Umbilical cord (tissue), 2 donors: ENCODE data around the gene GALNT2. TPM values are rescaled to one million over a fixed set of nuclear protein-coding genes. Genes with fewer than 3 reads are reported as not detected.

Experiments used
- DNase-seq: peaks from one replicate; pipeline ENCODE4 v3.0.0-alpha.2; 2015; ENCODE audit warnings: low spot score
- total RNA-seq: library from RNA; depleted of rRNA; stranded (reverse); fragments of >200 nt; gene quantifications from one replicate; pipeline ENCODE4 v1.2.3, GENCODE V29; 2014; ENCODE audit warnings: low replicate concordance; ENCODE audit not compliant: insufficient read depth

The GALNT2 gene
- total RNA-seq, 1 donor from 2014 or later, result 66.0 TPM

DNA sequence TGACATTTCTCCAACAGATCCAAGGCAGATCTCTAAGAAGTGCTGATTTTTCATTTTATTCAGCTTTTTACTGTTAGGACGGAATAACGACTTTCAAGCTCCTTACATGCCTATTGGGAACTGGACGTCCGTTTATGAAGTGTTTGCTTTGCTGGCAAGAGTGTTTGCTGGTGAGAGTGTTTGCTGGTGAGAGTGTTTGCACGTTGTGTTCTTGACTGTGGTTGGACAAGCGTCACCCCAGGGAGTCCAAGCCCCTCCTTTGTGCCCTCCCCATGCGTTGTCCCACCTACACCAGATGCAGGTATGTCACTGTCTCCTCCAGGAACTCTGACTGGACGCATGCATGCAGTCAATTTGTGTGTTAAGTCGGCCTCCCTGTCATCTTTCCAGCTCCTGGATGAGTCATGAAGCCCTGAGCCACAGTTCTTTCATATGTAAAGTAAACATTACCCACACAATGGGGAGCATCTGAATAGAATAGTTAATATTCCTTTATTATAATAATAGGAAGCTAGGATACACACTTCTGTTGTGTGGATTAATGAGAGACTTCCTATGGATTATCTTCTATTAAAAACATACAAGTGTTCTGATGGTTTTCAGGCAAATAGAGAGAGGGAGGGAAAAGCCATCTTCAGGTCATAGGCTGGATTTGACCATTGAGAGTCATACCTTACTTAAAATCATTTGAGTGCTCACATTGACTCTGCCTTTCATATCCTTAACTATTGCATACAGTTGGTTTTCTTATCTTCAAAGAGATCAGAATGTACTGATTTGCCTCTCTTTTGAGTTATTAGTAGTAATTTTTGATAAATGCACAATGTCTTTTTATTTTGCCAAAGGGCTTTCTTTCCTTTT, 119.2 kb downstream of the GALNT2 start:
- peak; percentile 74 for DNase-seq

DNA sequence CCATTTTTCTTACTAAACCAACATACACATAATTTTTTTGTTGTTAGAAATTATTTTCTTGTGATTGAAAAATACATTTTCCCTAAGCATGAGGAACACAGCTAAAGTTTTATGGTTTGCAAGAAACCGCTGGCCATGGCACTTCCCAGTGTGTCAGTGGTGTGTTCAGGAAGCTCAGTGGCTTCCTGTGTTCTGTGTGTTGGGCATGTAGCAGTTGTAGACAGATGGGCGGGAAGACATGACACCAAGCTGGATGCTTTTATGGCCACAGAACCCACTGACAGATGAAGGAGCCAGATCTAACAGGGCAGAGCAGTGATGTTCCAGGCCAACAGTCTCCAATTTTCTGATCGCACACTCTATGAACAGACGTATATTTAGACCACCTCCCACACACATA, 119.8 kb downstream of the GALNT2 start:
- DNase-seq, result no peak

DNA sequence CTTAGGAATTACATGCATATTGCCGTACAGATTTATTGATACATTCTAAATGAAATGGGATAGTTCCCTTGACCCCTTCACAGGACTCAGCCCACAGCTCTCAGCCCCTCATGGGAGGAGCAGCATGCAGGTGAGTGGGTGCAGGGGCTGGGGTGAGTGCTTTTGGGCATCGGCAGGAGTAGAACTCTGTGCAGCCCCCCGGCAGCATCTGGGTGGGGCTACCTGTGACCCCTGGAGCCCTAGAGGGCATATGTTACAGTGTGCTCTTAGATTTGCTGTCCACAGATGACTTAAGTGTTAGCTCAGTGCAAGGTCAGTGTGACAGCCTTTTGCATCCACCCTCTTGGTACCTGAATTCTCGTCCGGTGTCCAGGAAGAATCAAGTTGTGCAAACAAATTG, 120.3 kb downstream of the GALNT2 start:
- no peak for DNase-seq

DNA sequence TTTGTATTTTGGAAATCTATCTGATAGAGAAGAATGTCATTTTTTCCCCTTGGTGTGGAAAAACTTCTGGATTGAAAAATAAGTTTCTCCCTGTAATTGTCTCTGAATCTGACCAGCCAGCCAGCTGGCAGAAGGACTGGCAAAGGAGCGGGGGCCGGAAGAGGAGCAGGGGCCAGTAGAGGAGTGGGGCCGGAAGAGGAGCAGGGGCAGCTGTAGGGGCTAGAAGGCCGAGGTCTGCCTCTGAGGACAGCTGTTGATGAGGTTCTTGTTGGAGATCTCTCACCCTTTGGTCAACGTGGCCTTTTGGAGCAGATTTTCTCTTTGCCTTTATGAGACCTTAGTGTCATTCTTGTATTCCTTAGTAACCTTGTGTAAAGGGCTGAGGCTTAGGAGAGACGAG, 121.8 kb downstream of the GALNT2 start:
- DNase-seq, result no peak

DNA sequence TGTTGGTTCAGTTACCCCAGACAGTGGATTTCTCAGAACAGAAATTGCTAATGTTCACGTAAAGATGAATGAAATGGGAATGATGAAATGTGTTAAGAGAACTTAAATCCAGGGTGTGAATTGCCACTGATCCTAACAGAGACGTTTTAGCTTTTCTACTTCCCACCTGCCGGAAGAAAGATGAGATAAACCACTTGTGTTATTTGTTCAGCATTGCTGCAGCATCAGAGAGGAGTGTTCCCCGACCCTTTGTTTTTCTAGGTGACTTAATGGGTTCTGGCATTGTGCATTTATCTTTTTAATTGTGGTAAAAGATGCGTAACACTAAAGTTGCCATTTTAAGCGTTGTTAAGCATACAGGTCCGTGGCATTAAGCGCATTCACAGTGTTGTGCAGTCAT, 122.3 kb downstream of the GALNT2 start:
- no peak for DNase-seq

DNA sequence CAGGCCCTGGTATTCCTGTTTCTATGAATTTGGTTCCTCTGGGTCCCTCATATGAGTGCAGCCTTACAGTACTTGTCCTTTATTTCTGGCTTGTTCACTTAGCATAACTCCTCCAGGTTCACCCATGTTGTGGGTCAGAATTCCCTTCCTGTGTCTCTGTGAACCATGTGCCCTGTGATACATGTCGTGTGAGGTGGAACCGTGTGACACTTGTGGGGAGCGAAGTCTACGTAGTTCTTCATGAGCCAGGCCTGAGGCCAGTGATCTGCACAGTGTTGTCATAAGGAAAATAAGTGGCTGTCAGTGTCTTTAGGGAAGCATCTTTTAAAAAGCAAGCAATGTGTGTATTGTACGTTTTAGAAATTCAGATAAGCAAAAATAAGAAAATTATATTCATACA, 122.8 kb downstream of the GALNT2 start:
- DNase-seq, result no peak

DNA sequence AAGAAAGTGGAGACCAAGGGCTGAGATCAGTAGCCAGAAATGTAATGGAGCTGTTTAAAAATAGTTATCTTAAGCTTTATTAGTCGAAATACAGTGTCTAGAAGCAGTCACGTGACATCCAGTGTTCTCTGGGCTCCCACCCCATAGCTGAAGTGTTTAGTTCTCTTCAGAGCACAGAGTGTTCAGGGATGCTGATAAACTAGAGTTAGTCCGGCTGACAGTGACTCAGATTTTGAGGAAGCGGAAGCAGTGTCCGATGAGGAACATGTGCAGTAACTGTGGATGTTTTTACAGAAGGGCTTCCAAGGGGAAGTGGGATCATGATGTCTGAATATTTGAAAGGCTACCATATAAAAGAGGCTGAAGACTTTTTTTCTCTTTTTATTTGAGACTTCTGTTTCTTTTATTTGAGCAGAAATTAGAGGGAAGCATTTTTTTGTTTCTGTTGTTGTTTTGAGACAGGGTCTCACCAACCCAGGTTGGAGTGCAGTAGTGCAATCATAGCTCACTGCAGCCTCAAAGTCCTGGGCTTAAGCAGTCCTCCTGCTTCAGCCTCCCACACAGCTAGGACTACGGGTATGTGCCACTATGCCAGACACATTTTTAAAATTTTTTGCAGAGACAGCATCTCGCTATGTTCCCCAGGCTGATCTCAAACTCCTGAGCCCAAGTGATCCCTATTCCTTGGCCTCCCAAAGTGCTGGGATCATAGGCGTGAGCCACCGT, 124.2 kb downstream of the GALNT2 start:
- DNase-seq, result peak; percentile 80

DNA sequence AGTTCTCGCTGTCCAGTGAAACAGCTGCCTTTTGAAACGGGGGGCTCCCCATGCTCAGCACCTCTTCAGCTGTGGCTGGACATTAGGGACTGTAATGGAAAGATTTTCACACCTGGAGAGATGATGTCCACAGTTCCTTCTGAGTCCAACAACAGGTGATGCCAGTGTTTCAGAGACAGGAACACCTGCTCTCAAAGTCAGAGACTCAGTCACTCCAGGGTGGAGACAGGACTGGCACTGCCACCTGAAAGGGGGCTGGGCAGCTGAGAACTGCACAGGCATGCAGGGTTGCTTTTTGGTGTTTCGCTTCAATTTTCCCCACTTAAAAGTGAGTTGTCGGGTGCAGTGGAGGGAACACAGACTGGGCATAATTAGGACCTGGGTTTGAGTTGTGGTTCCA, 124.8 kb downstream of the GALNT2 start:
- no peak for DNase-seq

DNA sequence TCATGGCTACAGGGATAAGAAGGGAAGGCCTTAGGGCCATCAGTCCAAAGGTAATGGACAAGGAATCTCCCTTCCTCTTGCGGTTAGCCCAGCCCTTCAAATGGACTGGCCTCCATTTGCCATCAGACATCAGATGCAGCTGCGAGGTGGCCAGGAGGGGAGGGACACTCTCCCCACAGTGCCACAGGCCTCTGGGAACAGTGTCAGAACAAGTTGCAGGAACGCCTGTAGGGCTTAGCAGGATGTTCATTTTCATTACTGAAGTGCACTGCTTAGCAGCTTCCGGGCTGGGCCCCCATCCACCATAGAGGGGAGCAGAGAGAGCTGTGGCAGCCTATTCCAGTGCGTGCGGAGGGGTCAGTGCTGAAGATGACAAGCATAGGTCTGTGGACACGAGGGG, 127.5 kb downstream of the GALNT2 start:
- no peak for DNase-seq

DNA sequence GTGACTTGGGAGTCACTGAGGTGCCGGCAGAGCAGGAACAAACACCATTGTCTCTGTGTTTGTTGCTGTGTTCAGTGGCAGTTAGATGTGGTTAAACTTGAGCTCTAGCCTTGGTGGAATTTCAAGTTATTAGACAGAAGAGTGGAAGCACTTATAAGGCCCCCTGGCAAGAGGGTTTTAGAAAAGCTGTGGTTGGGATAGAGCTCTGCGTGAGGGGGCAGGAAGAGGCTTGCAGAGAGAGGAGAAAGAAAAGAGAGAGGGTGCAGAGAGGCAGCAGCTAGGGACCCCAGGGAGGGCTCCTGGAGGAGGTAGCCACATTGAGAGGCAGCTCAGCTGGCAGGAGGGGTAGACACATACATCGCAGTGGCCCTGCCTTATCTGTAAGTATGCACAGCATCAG, 128.2 kb downstream of the GALNT2 start:
- no peak for DNase-seq

DNA sequence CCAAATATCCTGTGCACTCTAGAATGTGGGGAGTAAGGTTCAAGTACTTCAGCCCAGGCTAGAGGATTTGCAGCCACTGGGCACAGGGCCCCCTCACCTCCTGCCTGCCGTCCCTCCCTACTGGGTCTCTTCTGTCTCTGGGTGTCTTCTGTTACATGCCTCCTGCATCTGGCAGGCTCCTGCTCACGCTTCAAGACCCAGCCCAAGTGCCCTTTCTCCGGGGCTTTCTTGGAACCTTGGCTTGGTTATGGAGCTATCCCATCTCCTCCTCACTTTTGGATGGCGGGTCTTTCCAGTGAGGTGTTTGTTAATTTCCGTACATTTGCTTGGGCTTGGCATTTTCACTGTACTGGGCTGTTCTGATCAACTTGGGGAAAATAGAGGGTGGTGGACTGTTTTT, 129.0 kb downstream of the GALNT2 start:
- no peak for DNase-seq

DNA sequence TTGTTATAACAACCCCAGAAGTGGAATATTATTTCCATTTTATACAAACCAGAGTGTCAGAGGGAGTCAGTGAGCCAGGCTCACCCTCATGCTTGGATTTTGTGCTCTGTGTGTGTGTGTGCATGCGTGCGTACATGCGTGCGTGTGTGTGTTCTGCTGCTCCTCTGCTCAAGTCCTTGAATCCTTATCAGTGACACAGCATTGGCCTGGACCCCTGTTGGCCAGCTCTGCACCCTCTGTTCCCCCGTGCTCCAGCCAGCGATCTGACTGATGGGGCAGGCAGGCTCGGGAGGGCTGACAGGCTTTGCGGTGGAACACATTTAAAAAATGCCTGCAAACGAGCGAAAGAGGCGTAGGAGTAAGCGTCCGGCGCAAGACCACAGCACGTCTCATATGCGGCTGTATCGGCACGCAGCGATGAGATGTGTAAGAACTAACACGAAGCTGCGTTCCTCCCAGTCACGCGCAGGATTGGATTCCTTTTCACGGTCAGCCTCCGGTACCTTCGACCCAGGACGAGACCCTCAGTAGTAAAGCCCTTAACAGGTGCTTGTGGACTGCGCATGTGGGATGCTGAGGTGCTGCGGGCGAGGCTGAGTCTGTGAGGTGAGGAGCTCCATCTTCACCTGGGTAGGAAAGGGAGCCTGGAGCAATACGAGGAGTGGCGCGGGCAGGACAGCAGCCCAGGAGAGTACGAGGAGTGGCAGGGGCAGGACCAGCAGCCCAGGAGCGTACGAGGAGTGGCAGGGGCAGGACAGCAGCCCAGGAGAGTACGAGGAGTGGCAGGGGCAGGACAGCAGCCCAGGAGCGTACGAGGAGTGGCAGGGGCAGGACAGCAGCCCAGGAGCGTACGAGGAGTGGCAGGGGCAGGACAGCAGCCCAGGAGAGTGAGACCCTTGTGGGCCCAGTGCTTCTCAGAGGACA, 130.9 kb downstream of the GALNT2 start:
- DNase-seq, result no peak

DNA sequence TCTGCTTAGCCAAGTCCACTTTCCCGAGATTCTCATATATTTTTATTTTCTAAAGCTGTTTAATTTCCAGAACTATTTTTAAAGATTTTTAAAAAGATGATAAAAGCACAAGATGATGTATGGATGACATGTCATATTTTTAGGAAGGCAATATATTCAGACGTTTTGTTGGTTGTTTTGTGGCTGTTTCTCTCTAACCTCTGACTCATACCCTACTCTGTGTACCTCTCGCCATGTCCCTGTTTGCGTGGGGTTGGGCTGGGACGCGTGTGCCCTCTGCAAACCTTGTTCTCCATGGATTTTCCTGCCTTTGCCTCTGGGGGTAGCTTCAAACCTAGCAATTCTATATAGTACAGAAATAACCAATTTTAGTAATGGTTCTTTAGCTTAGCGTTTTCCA, 132.0 kb downstream of the GALNT2 start:
- DNase-seq, result no peak

DNA sequence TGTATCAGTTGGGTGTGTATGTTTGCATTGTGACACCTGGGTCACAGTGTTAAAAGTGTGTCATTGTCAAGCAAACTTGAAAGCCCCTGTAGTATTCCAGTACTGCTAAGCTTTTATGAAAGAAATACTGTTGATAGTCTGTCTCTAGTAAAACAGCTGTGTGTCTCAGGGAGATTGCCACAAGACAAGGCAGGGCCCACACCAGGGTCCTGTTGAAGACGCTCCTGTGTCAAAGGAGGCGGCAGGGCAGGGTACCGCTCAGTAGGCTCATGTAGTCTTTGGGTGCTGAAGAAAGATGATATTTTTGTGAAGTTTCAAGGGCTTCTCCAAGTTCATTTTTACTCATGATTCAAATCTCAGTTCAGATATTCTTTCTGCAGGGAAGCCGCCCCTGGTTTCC, 132.5 kb downstream of the GALNT2 start:
- no peak for DNase-seq

DNA sequence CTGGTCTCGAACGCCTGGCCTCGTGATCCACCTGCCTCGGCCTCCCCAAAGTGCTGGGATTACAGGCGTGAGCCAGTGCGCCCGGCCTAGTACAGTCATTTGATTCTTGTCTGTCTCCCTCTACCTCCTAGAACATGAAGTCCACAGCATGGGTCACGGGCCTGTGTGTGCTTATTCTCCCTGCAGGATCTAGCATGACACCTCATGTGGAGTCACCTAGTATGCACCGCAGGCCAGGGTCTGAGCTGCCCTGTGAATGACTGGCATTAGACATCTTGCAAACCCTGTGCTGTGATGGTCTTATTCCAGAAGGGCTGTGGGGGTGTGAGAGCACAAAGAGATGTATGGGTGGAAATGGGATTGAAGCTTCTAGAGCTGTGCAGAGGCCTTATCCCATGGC, 133.2 kb downstream of the GALNT2 start:
- DNase-seq, result no peak

DNA sequence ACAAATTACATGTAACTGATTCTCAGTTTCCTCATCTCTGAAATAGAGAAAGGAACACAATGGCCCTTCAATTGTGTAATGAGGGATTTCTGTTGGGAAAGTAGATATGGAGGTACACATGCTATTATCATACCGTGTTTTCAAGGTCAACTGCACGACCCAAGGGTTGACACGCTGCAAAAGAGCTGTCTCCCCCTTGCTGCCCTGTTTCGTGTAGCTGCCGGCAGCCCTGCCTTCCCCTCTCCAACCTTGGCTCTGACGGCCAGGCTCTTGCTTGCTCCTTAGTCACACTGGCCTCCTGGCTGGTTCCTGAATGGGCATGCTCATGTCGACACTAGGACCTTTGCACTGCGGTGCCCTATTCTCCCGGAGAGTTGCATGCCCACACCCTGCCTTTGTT, 134.4 kb downstream of the GALNT2 start:
- no peak for DNase-seq

DNA sequence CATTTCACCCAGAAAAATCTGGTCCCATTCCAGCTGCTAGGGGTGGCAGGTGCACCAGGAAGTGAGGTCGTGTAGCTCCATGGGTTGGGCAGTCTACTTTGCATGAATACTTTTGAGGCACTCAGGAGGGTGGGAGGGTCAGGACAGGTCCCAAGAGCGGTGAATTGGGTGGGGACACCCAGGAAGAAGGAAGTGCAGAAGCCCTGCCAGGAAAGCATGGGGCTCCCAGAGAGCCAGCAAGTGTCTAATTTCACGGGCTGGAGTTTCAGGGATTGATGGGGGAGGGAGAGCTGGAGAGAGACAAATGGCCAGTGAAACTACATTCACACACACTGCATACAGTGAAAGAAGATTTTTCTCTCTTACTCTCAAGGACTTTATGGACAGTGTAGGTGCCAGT, 137.8 kb downstream of the GALNT2 start:
- no peak for DNase-seq

DNA sequence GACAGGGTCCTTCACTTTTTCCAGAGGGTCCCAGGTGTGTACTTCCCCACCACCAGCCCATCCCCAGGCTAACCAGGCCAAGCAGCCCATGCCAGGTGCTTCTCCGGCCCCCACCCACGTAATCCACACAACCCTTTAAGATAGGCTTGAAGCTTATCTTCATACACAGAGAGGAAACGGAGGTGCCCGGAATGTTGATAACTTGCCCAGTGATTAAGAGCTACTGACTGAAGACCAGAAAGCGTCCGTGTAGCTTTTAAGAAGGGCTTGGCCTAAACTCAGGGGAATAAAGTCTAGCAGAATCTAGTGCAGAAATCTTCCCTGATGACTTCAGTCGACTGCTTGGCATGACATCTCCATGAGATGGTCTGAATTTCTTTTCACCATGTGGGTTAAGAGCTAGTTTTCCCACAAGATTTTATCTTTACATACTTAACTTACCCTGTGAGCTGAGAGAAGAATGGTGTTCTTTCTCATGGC, 138.7 kb downstream of the GALNT2 start:
- DNase-seq, result peak; percentile 59

DNA sequence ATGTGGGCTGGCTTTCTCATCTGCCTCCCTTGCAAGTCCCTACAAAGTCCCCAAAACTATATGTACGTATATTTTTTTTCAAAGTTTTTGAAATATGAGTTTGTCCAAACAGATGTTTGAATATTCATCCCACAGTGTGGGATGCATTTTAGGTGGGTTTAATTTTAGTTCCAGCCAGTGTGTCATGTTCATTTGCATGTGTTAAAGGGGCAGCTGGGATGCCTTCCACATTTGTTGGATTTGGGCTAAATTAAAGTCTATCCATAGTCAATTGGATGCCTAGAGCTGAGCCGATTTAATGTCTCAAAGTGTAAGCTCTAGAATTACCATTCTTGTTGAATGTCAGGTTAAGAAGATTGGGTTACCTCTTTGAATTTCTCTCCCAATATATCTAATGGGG, 139.2 kb downstream of the GALNT2 start:
- DNase-seq, result no peak

DNA sequence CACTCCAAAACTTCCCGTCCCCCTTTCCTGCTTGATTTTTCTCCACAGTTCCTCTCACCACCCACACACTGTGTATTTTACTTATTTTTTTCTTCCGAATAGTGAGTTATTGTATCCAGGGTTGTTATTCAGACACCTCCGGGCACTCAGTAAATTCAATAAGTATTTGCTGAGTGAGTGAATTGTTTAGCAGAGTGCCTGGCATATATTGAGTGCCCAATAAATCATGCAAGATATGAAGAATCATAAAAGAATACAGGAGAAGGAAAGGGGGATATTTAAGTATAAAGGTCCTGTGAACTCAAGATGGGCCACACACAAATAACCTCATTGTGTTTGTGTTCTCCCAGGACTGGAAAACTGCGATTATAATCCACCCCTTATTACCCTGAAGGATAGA, 139.9 kb downstream of the GALNT2 start:
- no peak for DNase-seq

DNA sequence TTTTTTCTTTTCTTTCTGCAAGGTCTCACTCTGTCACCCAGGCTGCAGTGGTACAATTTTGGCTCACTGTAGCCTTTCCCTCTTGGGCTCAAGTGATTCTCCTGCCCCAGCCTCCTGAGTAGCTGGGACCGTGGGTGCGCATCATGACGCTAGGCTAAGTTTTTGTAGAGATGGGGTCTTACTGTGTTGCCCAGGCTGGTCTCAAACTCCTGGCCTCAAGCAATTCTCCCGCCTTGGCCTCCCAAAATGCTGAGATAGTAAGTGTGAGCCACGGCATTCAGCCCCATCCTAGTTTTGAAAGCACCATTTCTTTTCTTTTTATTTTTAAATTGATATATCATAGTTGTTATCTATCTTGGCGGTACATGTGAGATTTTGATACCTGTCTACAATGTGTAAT, 140.6 kb downstream of the GALNT2 start:
- DNase-seq, result no peak
